ENCODE data around the gene KNDC1. TPM values are rescaled to one million over a fixed set of nuclear protein-coding genes. Genes with fewer than 3 reads are reported as not detected.

KNDC1 gene
- total RNA-seq, 1 experiment from 2014 or later: 15.7 TPM

DNA sequence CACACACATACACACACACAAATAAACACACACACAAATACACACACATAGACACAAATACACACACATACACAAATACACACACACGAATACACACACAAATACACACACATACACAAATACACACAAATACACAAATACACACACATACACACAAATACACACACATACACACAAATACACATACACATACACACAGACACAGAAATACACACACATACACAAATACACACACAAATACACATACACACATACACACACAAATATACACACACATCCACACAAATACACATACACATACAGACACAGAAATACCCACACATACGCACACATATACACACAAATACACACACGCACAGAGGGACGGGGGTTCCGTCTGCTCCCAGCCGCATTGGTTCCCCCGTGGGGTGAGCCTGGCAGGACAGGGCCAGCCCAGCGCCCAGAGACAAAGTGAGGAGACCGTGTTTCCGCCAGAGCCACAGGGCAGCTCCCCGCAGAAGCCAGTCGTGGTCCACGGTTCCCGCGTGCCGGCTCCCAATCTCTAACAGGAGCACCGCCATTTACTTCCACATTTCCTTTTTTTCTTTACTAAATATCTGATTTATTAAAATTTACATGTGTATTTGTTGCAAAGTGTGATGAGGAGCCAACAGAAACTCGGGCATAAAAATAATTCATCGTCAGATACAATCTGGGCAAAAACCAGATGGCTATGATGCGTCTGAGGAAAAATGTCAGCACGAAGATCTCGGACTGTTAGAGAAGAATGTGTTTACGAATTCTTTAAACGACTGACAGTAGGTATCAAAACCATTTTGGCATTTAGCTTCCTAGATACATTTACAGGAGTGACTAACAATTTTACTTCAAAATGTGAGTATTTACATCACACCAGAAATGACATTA, 3.1 kb upstream of the KNDC1 start:
- Histone ChIP-seq H3T11ph (ENCODE audit: low read length) (no peak overlapping the region), H2BK20ac (ENCODE audit: low read depth, low read length, poor library complexity, severe bottlenecking) (no peak overlapping the region), H3K18ac (ENCODE audit: insufficient read length, low read depth, low read length) (no peak overlapping the region), H3K4ac (ENCODE audit: low read depth, low read length) (no peak overlapping the region), H3K23ac (ENCODE audit: insufficient read length, low read depth, low read length) (no peak overlapping the region), H3K4me2 (ENCODE audit: insufficient read depth, insufficient read length, low read length) (no peak overlapping the region), H3K27ac (ENCODE audit: insufficient read length, low read depth, low read length) (no peak overlapping the region), H3K79me2 (ENCODE audit: insufficient read depth, low read length) (no peaks in the 10 kb centered on the region), H3K79me1 (ENCODE audit: insufficient read depth, low read depth, low read length, poor library complexity, severe bottlenecking) (no peaks in the 10 kb centered on the region), H3K56ac (ENCODE audit: insufficient read length, low read depth, low read length) (no peak overlapping the region), H3K14ac (ENCODE audit: insufficient read depth, low read length) (no peak overlapping the region), H3K9ac (ENCODE audit: extremely low read depth, insufficient read length, low read length) (no peak overlapping the region), H4K8ac (replicated peaks; ENCODE audit: insufficient read length, low read depth, low read length) (no peak overlapping the region), H4K5ac (ENCODE audit: insufficient read length, low read depth, low read length) (no peak overlapping the region), H4K20me1 (ENCODE audit: control insufficient read depth, insufficient read depth, insufficient read length) (no peaks in the 10 kb centered on the region), H2BK12ac (ENCODE audit: insufficient read length, low read depth, low read length) (no peak overlapping the region), H2BK120ac (ENCODE audit: low read depth, low read length, poor library complexity, severe bottlenecking) (no peak overlapping the region), H2BK5ac (ENCODE audit: insufficient read length, low read length) (no peak overlapping the region), H2AFZ (ENCODE audit: low read length) (no peak overlapping the region), H3K27me3 (ENCODE audit: insufficient read depth, low read length) (no peaks in the 10 kb centered on the region), H3K9me3 (ENCODE audit: control insufficient read depth, low read depth, low read length) (no peaks in the 10 kb centered on the region), H3K23me2 (ENCODE audit: insufficient read length, low read depth, low read length, poor library complexity, severe bottlenecking) (peaks cover 10% of the 10 kb centered on the region), H3K4me1 (ENCODE audit: insufficient read depth, low read length) (peaks cover 3% of the 10 kb centered on the region; the same call in 1 of the 2 replicates), H2BK15ac (ENCODE audit: low read depth, low read length) (no peak overlapping the region), H2AK5ac (ENCODE audit: insufficient read length, low read length) (no peak overlapping the region), H4K91ac (ENCODE audit: insufficient read length, low read depth, low read length) (no peak overlapping the region)
- peaks cover 5% of the 10 kb centered on the region for H3K27me3 Mint-ChIP-seq (ENCODE audit: low read depth)
- no peak overlapping the region; a peak in 1 of 5 replicates for H3K4me3 Mint-ChIP-seq
- peaks cover 3 to 4% of the 10 kb centered on the region in 2 experiments; a peak in 2 of 5 replicates for H3K9me3 Mint-ChIP-seq
- no CpG with 5 or more reads among the region's 24 CpGs for WGBS (ENCODE audit: extremely low coverage, insufficient read length, low lambda C conversion rate)
- no peak for DNase-seq
- TF ChIP-seq, protein P1, sequence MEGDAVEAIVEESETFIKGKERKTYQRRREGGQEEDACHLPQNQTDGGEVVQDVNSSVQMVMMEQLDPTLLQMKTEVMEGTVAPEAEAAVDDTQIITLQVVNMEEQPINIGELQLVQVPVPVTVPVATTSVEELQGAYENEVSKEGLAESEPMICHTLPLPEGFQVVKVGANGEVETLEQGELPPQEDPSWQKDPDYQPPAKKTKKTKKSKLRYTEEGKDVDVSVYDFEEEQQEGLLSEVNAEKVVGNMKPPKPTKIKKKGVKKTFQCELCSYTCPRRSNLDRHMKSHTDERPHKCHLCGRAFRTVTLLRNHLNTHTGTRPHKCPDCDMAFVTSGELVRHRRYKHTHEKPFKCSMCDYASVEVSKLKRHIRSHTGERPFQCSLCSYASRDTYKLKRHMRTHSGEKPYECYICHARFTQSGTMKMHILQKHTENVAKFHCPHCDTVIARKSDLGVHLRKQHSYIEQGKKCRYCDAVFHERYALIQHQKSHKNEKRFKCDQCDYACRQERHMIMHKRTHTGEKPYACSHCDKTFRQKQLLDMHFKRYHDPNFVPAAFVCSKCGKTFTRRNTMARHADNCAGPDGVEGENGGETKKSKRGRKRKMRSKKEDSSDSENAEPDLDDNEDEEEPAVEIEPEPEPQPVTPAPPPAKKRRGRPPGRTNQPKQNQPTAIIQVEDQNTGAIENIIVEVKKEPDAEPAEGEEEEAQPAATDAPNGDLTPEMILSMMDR (conservative IDR thresholded peaks at IDR 0.05): no peak
- H3K36me3 Mint-ChIP-seq (ENCODE audit: insufficient read depth in 1 of 3, low read depth in 3 of 3): no peaks in the 10 kb centered on the region
- H3K27ac Mint-ChIP-seq: peak overlapping the region in 1 of 3 experiments; percentile 53; a peak in 2 of 7 replicates
- H3K4me1 Mint-ChIP-seq: peaks cover 18 to 28% of the 10 kb centered on the region in 2 experiments

Measured in H9 (cell line).